GM12878 (cell line): ENCODE results near the gene RASGRF1. TPM values are rescaled to one million over a fixed set of nuclear protein-coding genes. Genes with fewer than 3 reads are reported as not detected.

Source experiments
- ATAC-seq: fragments of 200-7000 bp; cut with Tn5 transposase; 3 replicates; pipeline ENCODE4 v1.9.1; 2020; ENCODE audit warnings: mild to moderate bottlenecking, moderate library complexity
- BruUV-seq: library from RNA; stranded (reverse); fragments of 400-500 nt; replicated peaks from 2 replicates; lab custom pipeline; 2021; lab: Mats Ljungman, UMichigan
- CTCF ChIA-PET: fragments of 300-600 bp; sonication (Branson Sonifier 250); formaldehyde crosslinking; extraction: SDS; loops from one replicate; lab custom pipeline; 2021; ENCODE audit warnings: inconsistent platforms; lab: Yijun Ruan, JAX
- POLR2A ChIA-PET: fragments of 350-600 bp; formaldehyde crosslinking; extraction: SDS; loops from one replicate; lab custom pipeline; 2021; ENCODE audit warnings: inconsistent platforms; lab: Charles Lee
- RAD21 ChIA-PET: fragments of 300-600 bp; sonication (Branson Sonifier 250); formaldehyde crosslinking; loops from one replicate; lab custom pipeline; 2023; ENCODE audit warnings: antibody characterized with exemption; ENCODE audit not compliant: unreplicated experiment; lab: Charles Lee
- SMC1A ChIA-PET: fragments of 300-600 bp; sonication (Branson Sonifier 250); formaldehyde crosslinking; loops from one replicate; lab custom pipeline; 2023; ENCODE audit not compliant: unreplicated experiment, uncharacterized antibody; lab: Charles Lee
- DNase-seq: peaks from one replicate; pipeline ENCODE4 v3.0.0-alpha.2; 2011; ENCODE audit warnings: low read depth, low spot score
- FAIRE-seq: peaks from 3 replicates; lab custom pipeline; 2011; peaks lifted over from hg19 to GRCh38; lab: Jason Lieb, UNC
- H2AFZ ChIP-seq: 2 replicates; pipeline ENCODE4 v1.6.0; 2011; ENCODE audit warnings: low read depth, low read length, control low read depth; ENCODE audit not compliant: control insufficient read depth
- H3K27ac ChIP-seq: 2 replicates; pipeline ENCODE4 v1.5.1; 2011; ENCODE audit warnings: control low read depth; ENCODE audit not compliant: control insufficient read depth, insufficient read depth
- H3K27me3 ChIP-seq, 2 experiments: replicated peaks in 1 of 2; 2 replicates each; pipeline versions ENCODE4 v1.6.0 to v1.6.1; 2011; ENCODE audit warnings: low read length in 1 of 2; ENCODE audit not compliant: control insufficient read depth in 2 of 2, insufficient read depth in 2 of 2
- H3K36me3 ChIP-seq, 2 experiments: 2 replicates each; pipeline ENCODE4 v1.5.1; 2011; ENCODE audit warnings: low read length in 1 of 2; ENCODE audit not compliant: control insufficient read depth in 2 of 2, insufficient read depth in 2 of 2
- H3K4me1 ChIP-seq: 2 replicates; pipeline ENCODE4 v1.6.1; 2011; ENCODE audit warnings: mild to moderate bottlenecking, low read length, moderate library complexity, mixed read lengths; ENCODE audit not compliant: control insufficient read depth, insufficient read depth
- H3K4me2 ChIP-seq: 2 replicates; pipeline ENCODE4 v1.6.0; 2011; ENCODE audit warnings: control low read depth; ENCODE audit not compliant: control insufficient read depth, insufficient read depth
- H3K4me3 ChIP-seq: fragments of 200-600 bp; sonication (generic); 2 replicates; pipeline ENCODE4 v1.5.1; 2016
- H3K79me2 ChIP-seq: 2 replicates; pipeline ENCODE4 v1.6.0; 2011; ENCODE audit warnings: low read length; ENCODE audit not compliant: control insufficient read depth, insufficient read depth
- H3K9ac ChIP-seq: 2 replicates; pipeline ENCODE4 v1.8.0; 2011; ENCODE audit warnings: low read length, control low read depth, mixed read lengths; ENCODE audit not compliant: control insufficient read depth, insufficient read depth
- H3K9me3 ChIP-seq: replicated peaks from 3 replicates; pipeline ENCODE4 v1.5.1; 2011; ENCODE audit warnings: mild to moderate bottlenecking, low read length; ENCODE audit not compliant: control insufficient read depth, insufficient read depth
- H4K20me1 ChIP-seq: 2 replicates; pipeline ENCODE4 v1.6.0; 2011; ENCODE audit not compliant: control insufficient read depth, insufficient read depth
- CEBPZ ChIP-seq: fragments of 150-350 bp; IDR thresholded peaks from 2 replicates; pipeline ENCODE4 v1.6.1; 2016; ENCODE audit warnings: low read depth, low read length
- CHD4 ChIP-seq: fragments of 200-600 bp; sonication (generic); IDR thresholded peaks from 2 replicates; pipeline ENCODE4 v1.6.1; 2016; ENCODE audit warnings: mild to moderate bottlenecking
- E2F8 ChIP-seq: fragments of 450-650 bp; IDR thresholded peaks from 2 replicates; pipeline ENCODE4 v1.6.1; 2018; ENCODE audit warnings: mild to moderate bottlenecking, low read depth, moderate library complexity; ENCODE audit not compliant: partially characterized antibody
- NFYA ChIP-seq: IDR thresholded peaks from 2 replicates; pipeline ENCODE4 v1.6.1; 2011; ENCODE audit warnings: low read depth, mild to moderate bottlenecking, low read length, improper control_type of control experiment, borderline replicate concordance
- NR2C1 ChIP-seq: fragments of 450-650 bp; IDR thresholded peaks from 2 replicates; pipeline ENCODE4 v1.6.1; 2017; ENCODE audit warnings: antibody characterized with exemption, mild to moderate bottlenecking, moderate library complexity
- NR2F1 ChIP-seq: fragments of 450-650 bp; conservative IDR thresholded peaks from 2 replicates; pipeline ENCODE4 v1.6.1; 2017; ENCODE audit warnings: mild to moderate bottlenecking
- POLR2AphosphoS5 ChIP-seq: IDR thresholded peaks from 2 replicates; pipeline ENCODE4 v1.6.1; 2011; ENCODE audit warnings: mild to moderate bottlenecking, low read length, inconsistent platforms
- RELB ChIP-seq: fragments of 450-650 bp; IDR thresholded peaks from 2 replicates; pipeline ENCODE4 v1.6.1; 2017; ENCODE audit warnings: low read depth, mild to moderate bottlenecking, moderate library complexity
- SIN3A ChIP-seq: IDR thresholded peaks from 2 replicates; pipeline ENCODE4 v1.6.1; 2012; ENCODE audit warnings: low read depth, low read length, improper control_type of control experiment
- SMAD1 ChIP-seq: fragments of 450-650 bp; IDR thresholded peaks from 2 replicates; pipeline ENCODE4 v1.6.1; 2018; ENCODE audit warnings: mild to moderate bottlenecking, low read depth; ENCODE audit not compliant: partially characterized antibody
- SMC3 ChIP-seq: IDR thresholded peaks from 2 replicates; pipeline ENCODE4 v1.6.1; 2011; ENCODE audit warnings: low read length, improper control_type of control experiment, borderline replicate concordance
- TCF7 ChIP-seq: IDR thresholded peaks from 2 replicates; pipeline ENCODE4 v1.6.1; 2014; ENCODE audit warnings: antibody characterized with exemption, borderline replicate concordance
- USF1 ChIP-seq: IDR thresholded peaks from 2 replicates; pipeline ENCODE4 v1.6.1; 2011; ENCODE audit warnings: borderline replicate concordance, low read depth, mild to moderate bottlenecking, moderate library complexity, mixed read lengths, low read length; ENCODE audit not compliant: insufficient read depth; ENCODE audit errors: extremely low read length
- WGBS: methylation state at CpG from one replicate; pipeline ENCODE4 v1.1.6; 2016; ENCODE audit warnings: low lambda C conversion rate; ENCODE audit not compliant: insufficient replicate concordance, insufficient coverage; ENCODE audit errors: missing lambda C conversion rate; 5-methylcytosine and 5-hydroxymethylcytosine counted together
- in situ Hi-C: fragments of 300-500 bp; cut with MboI; formaldehyde crosslinking; loops from 9 replicates; pipeline ENCODE4 v1.14.3; 2018; ENCODE audit warnings: mixed read lengths
- intact Hi-C: fragments of 100-400 bp; cut with micrococcal nuclease; formaldehyde crosslinking; loops from one replicate; pipeline ENCODE4 v1.14.2; 2022; ENCODE audit not compliant: unreplicated experiment
- polyA plus RNA-seq, 11 experiments: library from polyadenylated mRNA; depleted of rRNA in 4 of 11; unstranded in 6 of 11; stranded (reverse) in 5 of 11; fragments of >200 nt; fragmentation: Nextera tagmentation in 4 of 11; fragmentation: Illumina TruSeq in 1 of 11; extraction: Ambion mirVana in 4 of 11; extraction: Trizol in 1 of 11; gene quantifications; 1 replicate in 1 of 11; 2 replicates in 10 of 11; pipeline versions ENCODE4 v1.2.1 to v1.2.3, GENCODE V29; 2011 to 2016; ENCODE audit warnings: inconsistent platforms in 2 of 11, missing spikeins in 2 of 11, low read depth in 1 of 11
- total RNA-seq, 4 experiments: library from RNA; depleted of rRNA in 3 of 4; stranded (reverse); fragments of >200 nt in 3 of 4; fragmentation: Illumina TruSeq in 1 of 4; extraction: Trizol in 1 of 4; gene quantifications; 2 replicates each; pipeline versions ENCODE4 v1.2.1 to v1.2.3, GENCODE V29; 2013 to 2021
- TF ChIP-seq, protein P1 (sequence below): fragments of 450-650 bp; IDR thresholded peaks from 2 replicates; pipeline ENCODE4 v1.6.1; 2016; ENCODE audit warnings: mild to moderate bottlenecking

RASGRF1 gene
- total and polyA plus RNA-seq, 10 of the 15 experiments (the other 5 are each of a cell fraction or from before 2014, with no cell fraction given) = 0.20 to 1.9 (median 0.86) TPM

GRCh38 chr15:78921940-78922339 is 168.6 kb downstream of the RASGRF1 start:
- FAIRE-seq (no peak), ATAC-seq (no peak; the same call in 1 of the 3 replicates), DNase-seq (no peak)
- peaks cover 35 to 53% of the 10 kb centered on the region in 2 experiments for H3K36me3 ChIP-seq
- SMC1A ChIA-PET = interaction anchor here (1.2 to 3.9 kb wide), 7 partner anchors 11 to 262 kb away, joined by 3 to 13 read pairs (median 5); no protein-coding TSS in a partner anchor
- no peaks in the 10 kb centered on the region; the same call in 1 of the 2 replicates for H4K20me1 ChIP-seq
- H3K9me3 ChIP-seq = no peaks in the 10 kb centered on the region
- H3K4me2 ChIP-seq = no peak overlapping the region
- TSS peak; percentile 36 for BruUV-seq
- intact Hi-C loops = no loop called here
- H3K27me3 ChIP-seq = no peaks in the 10 kb centered on the region
- H3K79me2 ChIP-seq = no peaks in the 10 kb centered on the region
- no peak overlapping the region for H3K4me3 ChIP-seq
- in situ Hi-C loops = no loop called here
- no peak overlapping the region for H3K9ac ChIP-seq
- POLR2A ChIA-PET = interaction anchor here (1.0 to 1.8 kb wide), 3 partner anchors 11 to 19 kb away, joined by 3 to 8 read pairs (median 6); no protein-coding TSS in a partner anchor
- H3K27ac ChIP-seq = no peak overlapping the region
- WGBS = 95% methylated on average over 14 of the region's 14 CpGs
- CTCF ChIA-PET = interaction anchor here (0.9 to 3.6 kb wide), 5 partner anchors 12 to 85 kb away, joined by 3 to 20 read pairs (median 12); no protein-coding TSS in a partner anchor
- RAD21 ChIA-PET = interaction anchor here (1.1 to 2.2 kb wide), 2 partner anchors 57 to 103 kb away, joined by 3 to 5 read pairs; no protein-coding TSS in a partner anchor
- no peaks in the 10 kb centered on the region; the same call in 1 of the 2 replicates for H3K4me1 ChIP-seq
- no peak overlapping the region for H2AFZ ChIP-seq
- TF ChIP-seq SMC3 (no peak), SMAD1 (no peak), CEBPZ (no peak), NR2F1 (no peak), NR2C1 (no peak), RELB (no peak), SIN3A (no peak), E2F8 (no peak), USF1 (no peak), NFYA (no peak), CHD4 (no peak), POLR2AphosphoS5 (0 out of 2 replicates have a peak, but pooled peaks have one; percentile 16), TCF7 (no peak)
- TF ChIP-seq, protein P1, sequence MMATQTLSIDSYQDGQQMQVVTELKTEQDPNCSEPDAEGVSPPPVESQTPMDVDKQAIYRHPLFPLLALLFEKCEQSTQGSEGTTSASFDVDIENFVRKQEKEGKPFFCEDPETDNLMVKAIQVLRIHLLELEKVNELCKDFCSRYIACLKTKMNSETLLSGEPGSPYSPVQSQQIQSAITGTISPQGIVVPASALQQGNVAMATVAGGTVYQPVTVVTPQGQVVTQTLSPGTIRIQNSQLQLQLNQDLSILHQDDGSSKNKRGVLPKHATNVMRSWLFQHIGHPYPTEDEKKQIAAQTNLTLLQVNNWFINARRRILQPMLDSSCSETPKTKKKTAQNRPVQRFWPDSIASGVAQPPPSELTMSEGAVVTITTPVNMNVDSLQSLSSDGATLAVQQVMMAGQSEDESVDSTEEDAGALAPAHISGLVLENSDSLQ = no peak
